Motor neuron (in vitro differentiated cells): ENCODE data around the gene CFAP45. TPM values are rescaled to one million over a fixed set of nuclear protein-coding genes. Genes with fewer than 3 reads are reported as not detected.
A peak's percentile ranks its signal among the peaks of the same experiment; 100 is the strongest.

Source experiments
- ATAC-seq, 8 experiments: fragments of 200-7000 bp; cut with Tn5 transposase; replicated peaks in 6 of 8; 2 replicates each; pipeline ENCODE4 v1.8.0; 2021; ENCODE audit warnings: mild to moderate bottlenecking in 8 of 8, moderate library complexity in 8 of 8
- H3K27ac ChIP-seq, 2 donors: fragments of 250-450 bp; sonication (Bioruptor Pico); 2 replicates each; pipeline ENCODE4 v1.9.0; 2021; ENCODE audit warnings: antibody characterized with exemption in 2 of 2, mild to moderate bottlenecking in 2 of 2, moderate library complexity in 1 of 2
- H3K4me1 ChIP-seq, 2 donors: fragments of 250-450 bp; sonication (Bioruptor Pico); replicated peaks in 1 of 2; 2 replicates each; pipeline ENCODE4 v1.6.1; 2021; ENCODE audit warnings: antibody characterized with exemption in 2 of 2, mild to moderate bottlenecking in 2 of 2, moderate library complexity in 1 of 2
- H3K4me3 ChIP-seq, 5 donors: fragments of 250-450 bp; sonication (Bioruptor Pico); 2 replicates each; pipeline ENCODE4 v1.9.0; 2021; ENCODE audit warnings: antibody characterized with exemption in 5 of 5, mild to moderate bottlenecking in 5 of 5, moderate library complexity in 4 of 5
- WGBS, 10 experiments: fragments of 450-650 bp; shearing (Covaris generic); methylation state at CpG; one replicate each; pipeline ENCODE4 v1.0.0; 2022; 5-methylcytosine and 5-hydroxymethylcytosine counted together
- in situ Hi-C, 9 experiments: fragments of 400-800 bp; cut with MboI; loops; one replicate each; pipeline ENCODE4 v1.15.0; 2021; ENCODE audit warnings: low sequenced_read_pairs in 9 of 9, low pct_unique_long_range_greater_than_20kb in 2 of 9; ENCODE audit not compliant: unreplicated experiment in 9 of 9
- total RNA-seq, 8 experiments: library from RNA; unstranded; fragments of 300-600 nt; gene quantifications; 2 replicates each; pipeline versions ENCODE4 v1.2.3 to v1.2.4, GENCODE V29; 2022

The CFAP45 gene
- total RNA-seq, 8 experiments from 2014 or later: 0.50 to 30.7 (median 1.2) TPM

- WGBS, 10 experiments: 29 to 67% (median 49%) methylated on average over 1 to 8 of the region's 8 CpGs; no CpG with 5 or more reads in 2 of the 10 experiments
- peak in 4 of 8 experiments; percentile 18 to 42 (median 28) for ATAC-seq
- H3K4me3 ChIP-seq: no peak overlapping the region
- in situ Hi-C loops: no loop called here
- peaks cover 0 to 3% of the 10 kb centered on the region in 2 donors for H3K4me1 ChIP-seq
- no peak overlapping the region for H3K27ac ChIP-seq
These were observed 38.7 kb downstream of the CFAP45 start for GRCh38 chr1:159861218-159861617.

GRCh38 chr1:159860456-159860855 is 39.5 kb downstream of the CFAP45 start:
- Histone ChIP-seq H3K4me1 (peaks cover 0 to 3% of the 10 kb centered on the region in 2 donors), H3K27ac (no peak overlapping the region), H3K4me3 (no peak overlapping the region)
- 0 to 67% (median 31%) methylated on average over 1 to 3 of the region's 3 CpGs; no CpG with 5 or more reads in 5 of the 10 experiments for WGBS, 10 experiments
- ATAC-seq: peak in 5 of 8 experiments; percentile 7 to 53 (median 27)
- in situ Hi-C loops: no loop called here

GRCh38 chr1:159859767-159860322 is 40.1 kb downstream of the CFAP45 start:
- in situ Hi-C loops: no loop called here
- Histone ChIP-seq H3K4me3 (no peak overlapping the region), H3K4me1 (peaks cover 0 to 3% of the 10 kb centered on the region in 2 donors), H3K27ac (no peak overlapping the region)
- ATAC-seq: peak in 3 of 8 experiments; percentile 5 to 65 (median 23)
- 10 to 92% (median 58%) methylated on average over 2 to 5 of the region's 7 CpGs; no CpG with 5 or more reads in 2 of the 10 experiments for WGBS, 10 experiments

GRCh38 chr1:159857889-159858288 is 42.1 kb downstream of the CFAP45 start:
- H3K4me1 ChIP-seq: peaks cover 3 to 9% of the 10 kb centered on the region in 2 donors
- H3K27ac ChIP-seq: no peak overlapping the region
- in situ Hi-C loops: no loop called here
- ATAC-seq: no peak
- WGBS, 10 experiments: 50 to 90% (median 71%) methylated on average over 2 to 6 of the region's 6 CpGs; no CpG with 5 or more reads in 3 of the 10 experiments
- no peak overlapping the region for H3K4me3 ChIP-seq

- Histone ChIP-seq H3K4me1 (peaks cover 3 to 9% of the 10 kb centered on the region in 2 donors), H3K27ac (no peak overlapping the region), H3K4me3 (no peak overlapping the region)
- no peak for ATAC-seq
- in situ Hi-C loops: no loop called here
- 71 to 100% (median 100%) methylated on average over 1 of the region's 1 CpG; no CpG with 5 or more reads in 5 of the 10 experiments for WGBS, 10 experiments
These were observed 43.4 kb downstream of the CFAP45 start for GRCh38 chr1:159856576-159856975.

GRCh38 chr1:159855709-159856108 is 44.3 kb downstream of the CFAP45 start:
- Histone ChIP-seq H3K4me3 (no peak overlapping the region), H3K4me1 (peaks cover 3 to 9% of the 10 kb centered on the region in 2 donors), H3K27ac (no peak overlapping the region)
- in situ Hi-C loops: no loop called here
- ATAC-seq: no peak
- 94% methylated on average over 3 of the region's 34 CpGs; no CpG with 5 or more reads in 9 of the 10 experiments for WGBS, 10 experiments

- Histone ChIP-seq H3K4me1 (peaks cover 3 to 6% of the 10 kb centered on the region in 2 donors), H3K4me3 (peak overlapping the region; percentile 29 to 52 (median 39)), H3K27ac (peak overlapping the region; percentile 85 to 93)
- in situ Hi-C loops: no loop called here
- 0 to 24% (median 8%) methylated on average over 2 to 11 of the region's 59 CpGs; no CpG with 5 or more reads in 6 of the 10 experiments for WGBS, 10 experiments
- ATAC-seq: peak; percentile 88 to 98 (median 91)
These were observed 45.2 kb downstream of the CFAP45 start for GRCh38 chr1:159854693-159855192.

GRCh38 chr1:159854116-159854692 is 45.8 kb downstream of the CFAP45 start:
- H3K4me3 ChIP-seq: peak overlapping the region; percentile 29 to 52 (median 39)
- in situ Hi-C loops: no loop called here
- peak overlapping the region; percentile 85 to 93 for H3K27ac ChIP-seq
- WGBS, 10 experiments: 0 to 2% methylated on average over 4 to 9 of the region's 31 CpGs; no CpG with 5 or more reads in 8 of the 10 experiments
- peak; percentile 32 to 70 (median 64) for ATAC-seq
- H3K4me1 ChIP-seq: peaks cover 3 to 6% of the 10 kb centered on the region in 2 donors

GRCh38 chr1:159853417-159854115 is 46.4 kb downstream of the CFAP45 start:
- H3K27ac ChIP-seq: peak overlapping the region; percentile 85 to 93
- H3K4me1 ChIP-seq: peaks cover 3 to 6% of the 10 kb centered on the region in 2 donors
- in situ Hi-C loops: no loop called here
- H3K4me3 ChIP-seq: peak overlapping the region; percentile 29 to 52 (median 39)
- peak in 1 of 8 experiments; percentile 1 for ATAC-seq
- 8 to 67% (median 26%) methylated on average over 1 to 6 of the region's 6 CpGs for WGBS, 10 experiments

- 29 to 100% (median 76%) methylated on average over 1 of the region's 1 CpG; no CpG with 5 or more reads in 4 of the 10 experiments for WGBS, 10 experiments
- no peak for ATAC-seq
- Histone ChIP-seq H3K4me1 (peaks cover 3 to 6% of the 10 kb centered on the region in 2 donors), H3K4me3 (no peak overlapping the region), H3K27ac (no peak overlapping the region)
- in situ Hi-C loops: no loop called here
These were observed 48.6 kb downstream of the CFAP45 start for GRCh38 chr1:159851407-159851806.

- H3K27ac ChIP-seq: no peak overlapping the region
- H3K4me1 ChIP-seq: peaks cover 3 to 6% of the 10 kb centered on the region in 2 donors
- in situ Hi-C loops: loop anchor here in 1 of 9 experiments (25.0 kb wide), 1 partner anchor 138 kb away; no protein-coding TSS in a partner anchor
- 0 to 66% (median 45%) methylated on average over 1 to 2 of the region's 2 CpGs; no CpG with 5 or more reads in 3 of the 10 experiments for WGBS, 10 experiments
- no peak for ATAC-seq
- no peak overlapping the region for H3K4me3 ChIP-seq
These were observed 50.2 kb downstream of the CFAP45 start for GRCh38 chr1:159849626-159850366.

GRCh38 chr1:159848326-159848725 is 51.6 kb downstream of the CFAP45 start:
- no peak for ATAC-seq
- in situ Hi-C loops: loop anchor here in 1 of 9 experiments (25.0 kb wide), 1 partner anchor 139 kb away; no protein-coding TSS in a partner anchor
- Histone ChIP-seq H3K4me3 (no peak overlapping the region), H3K27ac (no peak overlapping the region), H3K4me1 (peaks cover 0 to under 1% of the 10 kb centered on the region in 2 donors)
- WGBS, 10 experiments: 14 to 67% (median 38%) methylated on average over 1 to 3 of the region's 3 CpGs; no CpG with 5 or more reads in 2 of the 10 experiments
